ELR (cell line): ENCODE measurements around the gene ABAT.
"Not testable (repeated sequence)": the region's sequence is repeated elsewhere in the genome, so short reads cannot be mapped to it uniquely, and the experiment has no call there.

ENCODE experiments used
- DNase-seq: peaks from one replicate; pipeline ENCODE4 v3.0.0-alpha.2; 2015; ENCODE audit warnings: low read depth

The ABAT gene

GRCh38 chr16:8682551-8683259 is 8.3 kb downstream of the ABAT start:
- no peak for DNase-seq

- DNase-seq = no peak
These were observed 9.2 kb downstream of the ABAT start for GRCh38 chr16:8683640-8684039.

GRCh38 chr16:8685617-8686016 is 11.2 kb downstream of the ABAT start:
- no peak for DNase-seq

GRCh38 chr16:8686031-8686621 is 11.7 kb downstream of the ABAT start:
- no peak for DNase-seq

- DNase-seq = no peak
These were observed 12.5 kb downstream of the ABAT start for GRCh38 chr16:8686879-8687278.

- DNase-seq = no peak
These were observed 15.3 kb downstream of the ABAT start for GRCh38 chr16:8689686-8690085.

GRCh38 chr16:8691728-8692127 is 17.3 kb downstream of the ABAT start:
- no peak for DNase-seq

- no peak for DNase-seq
These were observed 20.6 kb downstream of the ABAT start for GRCh38 chr16:8694795-8695728.

- no peak for DNase-seq
These were observed 22.5 kb downstream of the ABAT start for GRCh38 chr16:8696880-8697279.

GRCh38 chr16:8697965-8698364 is 23.5 kb downstream of the ABAT start:
- no peak for DNase-seq

- no peak for DNase-seq
These were observed 29.3 kb downstream of the ABAT start for GRCh38 chr16:8703693-8704092.

GRCh38 chr16:8704098-8704497 is 29.7 kb downstream of the ABAT start:
- DNase-seq = no peak

GRCh38 chr16:8705100-8705822 is 30.8 kb downstream of the ABAT start:
- DNase-seq = not testable (repeated sequence)

GRCh38 chr16:8708536-8708935 is 34.1 kb downstream of the ABAT start:
- DNase-seq = no peak

GRCh38 chr16:8712589-8713361 is 38.4 kb downstream of the ABAT start:
- DNase-seq = no peak

GRCh38 chr16:8713635-8714172 is 39.3 kb downstream of the ABAT start:
- no peak for DNase-seq

- no peak for DNase-seq
These were observed 39.8 kb downstream of the ABAT start for GRCh38 chr16:8714174-8714573.

GRCh38 chr16:8714807-8715206 is 40.4 kb downstream of the ABAT start:
- DNase-seq = no peak

GRCh38 chr16:8716052-8716451 is 41.6 kb downstream of the ABAT start:
- DNase-seq = no peak

GRCh38 chr16:8716592-8716991 is 42.2 kb downstream of the ABAT start:
- no peak for DNase-seq

GRCh38 chr16:8717469-8717868 is 43.1 kb downstream of the ABAT start:
- no peak for DNase-seq
